HG02938 (cell line): Measurements from ENCODE around the gene TPBGL.

Source experiments
- ATAC-seq: cut with Tn5 transposase; IDR thresholded peaks from one replicate; pipeline ENCODE4 v1.9.1; 2021; ENCODE audit warnings: mild to moderate bottlenecking, moderate library complexity; ENCODE audit not compliant: unreplicated experiment

The TPBGL gene, protein sequence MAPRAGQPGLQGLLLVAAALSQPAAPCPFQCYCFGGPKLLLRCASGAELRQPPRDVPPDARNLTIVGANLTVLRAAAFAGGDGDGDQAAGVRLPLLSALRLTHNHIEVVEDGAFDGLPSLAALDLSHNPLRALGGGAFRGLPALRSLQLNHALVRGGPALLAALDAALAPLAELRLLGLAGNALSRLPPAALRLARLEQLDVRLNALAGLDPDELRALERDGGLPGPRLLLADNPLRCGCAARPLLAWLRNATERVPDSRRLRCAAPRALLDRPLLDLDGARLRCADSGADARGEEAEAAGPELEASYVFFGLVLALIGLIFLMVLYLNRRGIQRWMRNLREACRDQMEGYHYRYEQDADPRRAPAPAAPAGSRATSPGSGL

DNA sequence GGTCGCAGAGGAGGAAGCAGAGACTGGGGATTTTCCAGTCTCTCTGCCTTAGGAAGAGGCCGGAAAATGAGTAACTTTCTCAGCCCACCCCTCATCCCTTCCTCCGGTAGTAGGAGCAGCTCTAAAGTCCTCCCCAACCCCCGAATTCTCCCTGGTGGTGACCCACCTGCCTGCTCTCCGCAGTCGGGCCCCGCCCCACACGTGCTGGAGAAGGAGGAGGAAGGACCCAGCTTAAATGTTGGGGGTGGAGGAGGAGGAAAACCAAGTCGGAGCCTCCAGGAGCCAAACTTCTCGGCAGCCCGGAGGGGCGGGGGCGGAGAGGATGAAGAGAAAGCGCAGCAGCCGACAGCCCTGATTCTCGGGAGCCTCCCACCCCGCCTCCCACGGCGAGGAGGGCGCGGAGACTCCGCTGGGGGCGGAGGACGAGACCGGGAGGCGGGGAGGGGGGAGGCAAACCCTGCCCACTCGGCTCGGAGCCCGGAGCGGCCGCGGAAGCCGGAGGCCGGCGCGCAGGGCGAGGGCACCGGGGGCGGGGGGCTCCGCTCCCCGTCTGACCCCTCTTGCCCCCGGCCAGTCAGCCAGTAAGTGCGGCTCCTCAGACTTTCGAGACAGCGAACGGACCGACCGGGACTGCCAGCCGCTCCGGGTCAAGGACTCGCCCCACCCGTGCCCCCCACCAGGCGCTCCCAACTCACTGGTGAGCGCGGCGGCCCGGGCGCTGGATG lies at the start of gene TPBGL:
Gene TPBGL, plus strand, starts transcription at position 464 of the 725 bp plus-strand sequence. CDS start 276 bp downstream, outside the sequence.
- no peak for ATAC-seq

GRCh38 chr11:75191330-75191717 lies 49.2 kb upstream of the TPBGL start:
- ATAC-seq: no peak

GRCh38 chr11:75193271-75193670 lies 47.3 kb upstream of the TPBGL start:
- no peak for ATAC-seq

DNA sequence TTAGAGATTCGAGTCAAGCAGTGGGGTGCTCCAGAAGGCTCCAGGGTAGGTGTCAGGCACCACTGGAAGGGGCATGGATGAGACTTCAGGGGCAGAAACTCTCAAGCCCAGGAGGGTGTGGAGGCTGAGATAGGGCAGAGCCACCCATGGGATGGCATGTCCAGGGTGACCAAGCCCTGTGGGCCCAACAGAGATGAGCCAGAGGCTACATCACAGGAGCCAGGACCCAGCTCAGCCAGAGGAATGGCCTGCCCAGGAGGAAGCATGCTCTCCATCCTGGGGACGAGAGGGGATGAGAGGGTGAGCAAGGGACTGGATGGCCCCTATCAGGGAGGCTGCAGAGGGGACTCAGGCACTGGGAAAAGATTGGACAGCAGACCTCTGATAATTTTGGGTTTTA lies 46.9 kb upstream of the TPBGL start:
- ATAC-seq: no peak

- no peak for ATAC-seq
Measured at GRCh38 chr11:75194147-75194546, 46.4 kb upstream of the TPBGL start.

DNA sequence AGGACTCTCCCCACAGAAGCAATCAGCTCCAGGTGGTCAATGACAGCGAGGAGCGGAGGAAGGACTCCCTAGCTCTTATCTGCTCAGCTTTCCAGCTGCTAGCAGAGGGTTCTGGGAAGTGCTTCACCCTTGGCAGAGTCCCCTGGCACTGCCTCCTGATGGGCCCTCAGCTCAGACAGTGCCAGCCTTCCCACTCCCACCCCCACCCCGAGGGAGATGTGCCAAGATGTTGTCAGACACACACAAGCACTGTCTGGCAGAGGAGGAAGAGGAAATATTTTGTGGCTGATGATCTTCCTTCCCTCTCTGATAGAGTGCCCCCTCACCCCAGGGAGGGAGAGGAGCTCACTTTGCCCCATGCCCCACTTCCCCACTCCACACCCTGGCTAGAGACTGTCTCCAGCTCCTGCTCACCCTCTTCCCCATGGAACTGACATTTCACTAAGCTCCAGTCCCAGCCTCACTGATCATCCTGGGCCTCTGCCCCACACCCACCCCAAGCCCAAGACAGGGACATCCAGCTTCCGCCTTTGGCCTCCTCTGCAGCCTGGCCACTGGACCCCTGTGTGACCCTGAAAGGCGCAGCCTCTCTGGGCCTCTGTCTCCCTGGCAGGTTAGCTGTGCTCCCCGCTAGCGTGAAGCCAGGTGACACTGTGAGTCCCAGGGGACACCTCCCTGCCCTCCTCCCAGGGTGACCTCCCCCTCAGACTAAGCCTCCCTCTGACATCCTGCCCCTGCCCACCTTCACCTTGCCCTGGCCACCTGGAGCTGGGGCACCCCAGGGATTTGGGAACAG lies 45.2 kb upstream of the TPBGL start:
- ATAC-seq: no peak

GRCh38 chr11:75196426-75196825 lies 44.1 kb upstream of the TPBGL start:
- no peak for ATAC-seq

- no peak for ATAC-seq
Measured at GRCh38 chr11:75197512-75198277, 42.9 kb upstream of the TPBGL start.

DNA sequence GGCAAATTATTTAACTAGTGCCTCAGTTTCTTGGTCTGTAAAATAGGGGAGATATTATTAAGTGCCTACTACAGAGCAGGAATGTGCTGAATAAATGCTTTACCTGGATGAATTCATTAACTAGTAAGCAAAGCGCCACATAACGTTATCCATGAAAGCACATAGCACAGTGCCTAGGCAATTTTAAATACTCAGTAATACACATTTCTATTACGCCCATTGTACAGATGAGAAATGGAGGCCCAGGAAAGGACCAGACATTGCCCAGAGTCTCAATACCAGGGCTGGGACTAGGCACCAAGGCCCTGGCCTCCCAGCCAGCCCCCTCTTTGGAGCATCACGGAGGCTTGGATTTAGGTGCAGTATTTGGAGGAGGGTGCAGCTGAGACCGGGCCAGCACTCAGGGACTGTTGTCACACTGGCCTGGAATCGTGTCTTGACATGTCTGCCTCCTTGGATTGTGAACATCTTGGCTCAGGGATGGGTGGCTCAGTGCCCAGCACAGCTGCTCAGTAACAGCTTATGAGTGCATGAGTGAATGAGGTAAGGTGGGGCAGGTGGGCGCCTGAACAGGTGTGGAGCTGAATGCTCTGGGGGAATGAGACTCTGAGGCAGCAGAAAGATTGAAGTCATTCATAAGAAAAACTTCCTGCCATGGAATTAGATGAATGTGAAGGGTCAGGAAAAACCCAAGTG lies 42.1 kb upstream of the TPBGL start:
- ATAC-seq: no peak

DNA sequence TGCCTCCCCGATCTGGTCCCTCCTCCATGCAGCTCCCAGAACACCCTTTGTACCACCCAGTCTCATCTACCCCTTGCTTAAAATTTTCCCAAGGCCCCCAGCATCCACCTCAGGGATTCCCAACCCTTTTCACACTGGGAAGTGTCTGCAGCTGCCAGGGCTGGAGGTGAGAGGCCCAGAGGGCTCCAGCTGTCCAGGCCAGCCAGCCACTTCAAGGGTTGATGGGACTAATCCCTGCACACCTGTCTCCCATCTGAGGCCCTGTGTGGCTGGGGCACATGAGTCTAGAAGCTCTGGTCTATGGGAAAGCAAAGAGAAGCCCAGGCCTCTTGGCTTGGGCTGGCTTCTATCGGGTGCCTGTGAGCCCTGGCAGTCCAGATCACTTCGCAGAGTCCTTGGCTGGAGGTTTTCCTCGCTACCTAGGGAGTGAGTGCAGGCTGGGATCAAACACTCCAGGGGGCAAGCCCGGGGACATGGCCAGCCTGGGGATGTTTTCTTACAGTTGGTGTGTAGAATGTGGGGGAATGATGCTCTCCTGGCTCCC lies 41.1 kb upstream of the TPBGL start:
- no peak for ATAC-seq

DNA sequence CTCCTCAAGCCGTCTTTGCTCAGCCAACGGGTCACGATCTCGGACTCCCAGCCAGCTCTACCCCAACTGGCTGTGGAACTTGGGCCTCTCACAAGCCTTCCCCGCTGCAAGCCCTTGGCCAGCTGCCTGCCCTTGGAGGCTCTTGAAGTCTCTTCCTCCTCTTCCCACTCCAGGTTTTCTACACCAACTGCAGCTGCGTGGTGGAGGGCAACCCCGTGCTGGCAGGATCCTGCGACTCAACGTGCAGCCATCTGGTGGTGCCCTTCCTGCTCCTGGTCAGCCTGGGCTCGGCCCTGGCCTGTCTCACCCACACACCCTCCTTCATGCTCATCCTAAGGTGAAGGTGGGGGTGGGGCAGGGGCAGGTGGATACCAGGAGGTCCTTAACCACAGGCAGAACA lies 40.5 kb upstream of the TPBGL start:
- no peak for ATAC-seq

DNA sequence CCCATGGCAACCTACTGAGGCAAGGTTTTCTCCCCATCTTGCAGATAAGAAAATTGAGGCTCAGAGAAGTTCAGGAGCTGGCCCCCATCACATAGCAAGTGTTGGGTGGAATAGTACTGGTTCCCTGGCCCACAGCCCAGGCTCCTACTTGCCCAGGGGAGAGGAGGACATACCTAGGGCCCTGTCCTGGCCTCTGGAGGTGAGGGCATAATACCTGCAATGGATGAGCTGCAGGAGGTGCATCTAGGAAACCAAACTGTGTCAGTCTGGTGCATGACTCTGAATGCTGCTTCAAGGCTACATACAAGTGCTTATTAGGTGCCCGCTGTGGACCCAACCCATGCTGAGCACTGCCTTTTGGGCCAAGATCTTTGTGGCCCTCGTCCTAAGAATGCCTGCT lies 40.0 kb upstream of the TPBGL start:
- no peak for ATAC-seq

DNA sequence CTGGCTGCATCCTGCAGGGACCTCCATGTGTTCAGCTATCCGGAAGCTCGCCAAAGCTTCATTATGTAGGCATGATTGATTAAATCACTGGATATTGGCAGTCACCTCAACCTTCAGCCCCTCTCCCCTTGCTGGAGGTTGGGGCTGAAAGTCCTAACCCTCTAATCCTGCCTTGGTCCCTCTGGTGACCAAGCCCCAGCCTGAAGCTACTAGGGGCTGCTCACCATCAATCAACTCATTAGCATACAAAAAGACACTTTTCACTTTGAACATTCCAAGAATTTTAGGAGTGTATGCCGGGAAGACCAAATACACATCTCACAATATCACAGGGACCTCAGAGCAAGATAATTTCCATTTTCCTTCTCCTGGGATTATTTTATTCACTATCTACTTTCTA lies 38.8 kb upstream of the TPBGL start:
- ATAC-seq: no peak

DNA sequence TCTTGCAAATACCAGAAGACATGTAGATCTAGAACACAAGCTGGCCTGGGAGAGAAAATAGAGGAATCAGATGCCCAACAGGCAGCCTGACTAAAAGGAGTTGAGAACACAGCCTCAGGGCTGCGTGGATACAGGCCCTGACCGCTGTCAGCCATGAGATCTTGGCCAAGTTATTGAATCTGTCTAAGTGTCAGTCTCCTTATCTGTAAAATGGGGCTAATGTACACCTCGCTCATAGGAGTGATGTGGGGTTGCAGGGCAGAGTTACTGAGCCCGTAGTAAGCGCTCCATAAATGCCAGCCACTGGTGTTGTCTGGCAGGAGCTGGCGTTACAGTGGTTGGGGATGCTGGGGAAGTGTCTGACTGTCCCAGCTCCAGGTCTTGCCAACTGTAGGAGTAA lies 38.4 kb upstream of the TPBGL start:
- no peak for ATAC-seq

GRCh38 chr11:75203138-75203537 lies 37.4 kb upstream of the TPBGL start:
- ATAC-seq: no peak

- no peak for ATAC-seq
Measured at GRCh38 chr11:75203641-75204011, 36.9 kb upstream of the TPBGL start.

DNA sequence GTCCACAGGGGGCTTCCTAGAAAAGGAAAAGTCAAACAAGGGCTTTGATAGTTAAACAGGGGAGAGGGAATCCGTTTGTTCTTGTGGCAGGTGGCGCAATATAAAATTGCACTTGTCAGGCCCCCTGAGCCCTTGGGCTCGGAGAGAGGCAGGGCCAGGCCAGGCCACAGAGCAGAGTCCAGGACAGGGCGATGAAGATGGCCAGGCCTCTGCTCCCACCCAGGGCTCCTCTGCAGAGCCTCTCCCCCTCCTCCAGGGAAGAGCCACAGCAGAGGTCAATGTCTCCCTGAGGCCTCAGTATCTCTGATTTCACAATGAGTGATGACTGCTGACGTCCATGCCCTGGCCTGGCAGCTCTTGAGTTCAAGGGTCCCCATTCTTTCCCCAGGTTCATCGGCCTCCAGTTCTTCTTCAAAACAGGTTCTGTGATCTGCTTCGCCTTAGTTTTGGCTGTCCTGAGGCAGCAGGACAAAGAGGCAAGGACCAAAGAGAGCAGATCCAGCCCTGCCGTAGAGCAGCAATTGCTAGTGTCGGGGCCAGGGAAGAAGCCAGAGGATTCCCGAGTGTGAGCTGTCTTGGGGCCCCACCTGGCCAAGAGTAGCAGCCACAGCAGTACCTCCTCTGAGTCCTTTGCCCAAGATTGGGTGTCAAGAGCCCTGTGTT lies 36.4 kb upstream of the TPBGL start:
- ATAC-seq: no peak

- ATAC-seq: peak; percentile 71
Measured at GRCh38 chr11:75204685-75205563, 35.6 kb upstream of the TPBGL start.
